ENCODE measurements around the gene FIS1. TPM values are rescaled to one million over a fixed set of nuclear protein-coding genes. Genes with fewer than 3 reads are reported as not detected.
"Not testable (repeated sequence)": the region's sequence is repeated elsewhere in the genome, so short reads cannot be mapped to it uniquely, and the experiment has no call there.

Gene FIS1
- total RNA-seq, 1 experiment from 2014 or later = 239 TPM

GRCh38 chr7:101205901-101206664 lies 38.8 kb downstream of the FIS1 start:
- DNase-seq (ENCODE audit: low read depth) = no peak

- peak; percentile 58 for DNase-seq (ENCODE audit: low read depth)
Measured at GRCh38 chr7:101203740-101204738, 40.8 kb downstream of the FIS1 start.

DNA sequence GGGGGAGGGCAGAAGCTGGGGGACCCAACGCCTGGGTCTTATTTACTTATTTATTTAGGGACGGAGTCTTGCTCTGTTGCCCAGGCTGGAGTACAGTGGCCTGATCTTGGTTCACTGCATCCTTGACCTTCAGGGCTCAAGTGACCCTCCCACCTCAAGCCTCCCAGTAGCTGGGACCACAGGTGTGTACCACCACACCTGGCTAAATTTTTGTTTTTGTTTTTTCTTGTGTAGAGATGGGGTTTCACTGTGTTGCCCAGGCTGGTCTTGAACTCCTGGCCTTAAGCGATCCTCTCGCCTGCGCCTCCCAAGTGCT lies 42.3 kb downstream of the FIS1 start:
- DNase-seq (ENCODE audit: low read depth) = no peak

- DNase-seq (ENCODE audit: low read depth) = no peak
Measured at GRCh38 chr7:101201695-101202602, 42.9 kb downstream of the FIS1 start.

DNA sequence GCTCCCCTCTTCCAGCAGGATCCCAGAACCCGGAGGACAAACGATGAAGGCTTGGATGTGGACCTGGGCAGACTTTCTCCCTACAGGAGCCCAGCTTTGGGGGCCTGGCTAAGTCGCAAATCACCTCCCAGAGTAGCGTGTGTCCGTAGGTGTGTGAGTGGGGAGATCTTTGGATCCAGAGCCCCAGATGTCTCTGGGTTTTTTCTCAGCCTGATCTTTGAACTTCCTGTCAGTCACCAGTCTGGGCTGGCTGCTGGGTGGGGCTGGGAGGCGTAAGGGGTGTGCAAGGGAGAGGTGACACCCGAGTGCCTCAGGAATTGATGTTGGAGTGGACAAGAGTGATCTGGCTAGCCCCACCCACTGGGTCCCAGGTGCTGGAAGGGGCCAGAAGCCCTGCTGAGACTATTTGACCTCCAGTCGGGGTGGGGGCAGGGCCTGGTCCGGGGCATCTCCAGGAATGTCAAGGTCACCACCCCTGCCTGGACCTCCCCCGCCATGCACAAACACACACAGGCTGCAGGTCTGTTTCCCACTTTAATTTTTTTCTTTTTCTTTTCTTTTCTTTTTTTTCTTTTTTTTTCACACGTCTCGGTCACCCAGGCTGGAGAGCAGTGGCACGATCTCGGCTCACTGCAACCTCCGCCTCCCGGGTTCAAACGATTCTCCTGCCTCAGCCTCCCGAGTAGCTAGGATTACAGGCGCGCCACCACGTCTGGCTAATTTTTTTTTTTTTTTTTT lies 43.9 kb downstream of the FIS1 start, which contains the start of gene MOGAT3:
MOGAT3 (minus strand) TSS at position 175 of the 738 bp plus-strand sequence. CDS start 182 bp downstream, outside the sequence.
- DNase-seq (ENCODE audit: low read depth) = no peak

- no peak for DNase-seq (ENCODE audit: low read depth)
Measured at GRCh38 chr7:101200504-101200861, 44.4 kb downstream of the FIS1 start.

DNA sequence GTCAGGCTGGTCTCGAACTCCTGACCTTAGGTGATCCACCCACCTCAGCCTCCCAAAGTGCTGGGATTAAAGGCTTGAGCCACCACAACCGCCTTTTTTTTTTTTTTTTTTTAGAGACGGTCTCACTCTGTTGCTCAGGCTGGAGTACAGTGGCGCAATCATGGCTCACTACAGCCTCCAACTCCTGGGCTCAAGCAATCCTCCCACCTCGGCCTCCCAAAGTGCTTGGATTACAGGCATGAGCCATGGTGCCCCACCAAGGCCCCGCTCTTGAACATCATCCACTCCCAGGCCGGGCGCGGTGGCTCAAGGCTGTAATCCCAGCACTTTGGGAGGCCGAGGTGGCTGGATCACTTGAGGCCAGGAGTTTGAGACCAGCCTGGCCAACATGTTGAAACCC lies 45.4 kb downstream of the FIS1 start:
- not testable (repeated sequence) for DNase-seq (ENCODE audit: low read depth)

DNA sequence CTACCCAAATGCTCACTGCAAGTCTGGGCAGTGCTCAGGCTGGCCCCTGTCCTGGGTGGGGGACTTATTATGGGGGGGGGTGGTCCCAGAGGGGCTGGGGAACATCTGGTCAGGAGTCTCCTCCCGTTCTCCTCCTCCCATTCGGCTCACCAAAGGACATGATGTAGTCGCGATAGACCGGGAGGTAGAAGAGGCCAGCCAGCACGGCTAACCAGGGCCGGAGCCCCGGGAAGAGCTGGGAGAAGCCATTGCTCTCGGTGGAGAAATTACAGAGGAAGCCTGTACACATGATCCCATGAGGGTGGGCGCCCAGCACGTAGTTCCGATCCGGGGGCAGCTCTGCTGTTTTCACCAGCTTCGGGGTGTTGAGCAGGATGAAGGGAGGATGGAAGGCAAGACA lies 46.4 kb downstream of the FIS1 start:
- no peak for DNase-seq (ENCODE audit: low read depth)

- no peak for DNase-seq (ENCODE audit: low read depth)
Measured at GRCh38 chr7:101197991-101198390, 46.9 kb downstream of the FIS1 start.

- DNase-seq (ENCODE audit: low read depth) = no peak
Measured at GRCh38 chr7:101195884-101196283, 49.0 kb downstream of the FIS1 start.

Other genes with a start within 250 kb of the FIS1 start
- not detected in 2 replicates for gene MUC17, start 225.0 kb downstream of the FIS1 start, total RNA-seq (2014; rRNA removed; shearing (Covaris generic))
- gene TRIM56, start 159.6 kb downstream of the FIS1 start, total RNA-seq (2014; rRNA removed; shearing (Covaris generic)) = 4.7 and 5.0 TPM in 2 replicates
- gene SERPINE1, start 118.0 kb downstream of the FIS1 start, total RNA-seq (2014; rRNA removed; shearing (Covaris generic)) = 221 and 238 TPM in 2 replicates
- gene AP1S1, start 90.6 kb downstream of the FIS1 start, total RNA-seq (2014; rRNA removed; shearing (Covaris generic)) = 135 and 162 TPM in 2 replicates
- 0.12 and 0.59 TPM in 2 replicates for gene VGF, start 79.5 kb downstream of the FIS1 start, total RNA-seq (2014; rRNA removed; shearing (Covaris generic))
- gene NAT16, start 64.8 kb downstream of the FIS1 start, total RNA-seq (2014; rRNA removed; shearing (Covaris generic)) = not detected in 2 replicates
- gene MOGAT3, start 44.0 kb downstream of the FIS1 start, total RNA-seq (2014; rRNA removed; shearing (Covaris generic)) = not detected in 2 replicates
- 141 and 167 TPM in 2 replicates for gene PLOD3, start 27.5 kb downstream of the FIS1 start, total RNA-seq (2014; rRNA removed; shearing (Covaris generic))
- 121 and 160 TPM in 2 replicates for gene ZNHIT1, start 26.9 kb downstream of the FIS1 start, total RNA-seq (2014; rRNA removed; shearing (Covaris generic))
- 0.36 and 0.49 TPM in 2 replicates for gene CLDN15, start 7.3 kb downstream of the FIS1 start, total RNA-seq (2014; rRNA removed; shearing (Covaris generic))
- gene IFT22, start 76.7 kb upstream of the FIS1 start, total RNA-seq (2014; rRNA removed; shearing (Covaris generic)) = 58.2 and 62.0 TPM in 2 replicates
- gene COL26A1, start 117.8 kb upstream of the FIS1 start, total RNA-seq (2014; rRNA removed; shearing (Covaris generic)) = 0.29 and 0.60 TPM in 2 replicates

Measured in RPMI7951 (cell line).